HG03342 (cell line): ENCODE results near the gene ARRB2.

Source experiments
- ATAC-seq: cut with Tn5 transposase; IDR thresholded peaks from one replicate; pipeline ENCODE4 v1.9.1; 2021; ENCODE audit warnings: mild to moderate bottlenecking, moderate library complexity; ENCODE audit not compliant: unreplicated experiment

ARRB2 gene

GRCh38 chr17:4748686-4749085 is 38.3 kb downstream of the ARRB2 start:
- no peak for ATAC-seq

DNA sequence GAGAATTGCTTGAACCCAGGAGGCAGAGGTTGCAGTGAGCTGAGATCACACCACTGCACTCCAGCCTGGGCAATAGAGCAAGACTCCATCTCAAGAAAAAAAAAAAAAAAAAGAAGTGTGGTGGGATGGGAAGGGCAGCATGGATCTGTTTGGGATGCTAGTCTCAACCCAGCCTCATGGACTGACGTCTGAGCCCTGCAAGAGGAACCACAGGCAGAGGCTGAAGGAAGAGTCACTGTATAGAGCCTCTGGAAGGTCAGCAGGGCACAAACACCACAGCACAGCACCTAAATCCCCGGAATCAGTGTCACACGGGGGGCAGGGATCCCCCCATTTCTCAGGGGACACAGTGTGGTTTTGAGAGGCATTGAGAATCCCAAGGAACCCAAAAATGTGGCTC is 40.2 kb downstream of the ARRB2 start:
- ATAC-seq, result no peak

GRCh38 chr17:4751932-4752331 is 41.5 kb downstream of the ARRB2 start:
- ATAC-seq, result no peak

GRCh38 chr17:4753392-4753791 is 43.0 kb downstream of the ARRB2 start:
- no peak for ATAC-seq

GRCh38 chr17:4759776-4760236 is 49.4 kb downstream of the ARRB2 start:
- no peak for ATAC-seq

- no peak for ATAC-seq
Observed at GRCh38 chr17:4764595-4764994, 54.2 kb downstream of the ARRB2 start.

DNA sequence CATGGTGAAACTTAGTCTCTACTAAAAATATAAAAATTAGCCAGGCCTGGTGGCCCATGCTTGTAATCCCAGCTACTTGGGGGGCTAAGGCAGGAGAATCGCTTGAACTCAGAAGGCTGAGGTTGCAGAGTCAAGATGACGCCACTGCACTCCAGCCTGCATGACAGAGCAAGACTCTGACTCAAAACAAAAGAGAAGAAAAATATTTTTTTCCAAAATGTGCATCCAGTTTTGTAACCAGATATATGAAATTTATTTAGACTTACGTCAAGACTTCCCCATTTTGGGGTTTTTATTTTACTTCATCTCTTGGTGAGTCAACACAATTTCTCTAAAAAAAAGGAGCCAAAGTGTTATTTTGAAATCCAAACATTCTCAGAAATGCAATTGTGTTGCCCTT is 55.8 kb downstream of the ARRB2 start:
- no peak for ATAC-seq

- ATAC-seq, result no peak
Observed at GRCh38 chr17:4766723-4767122, 56.3 kb downstream of the ARRB2 start.

- no peak for ATAC-seq
Observed at GRCh38 chr17:4768298-4768697, 57.9 kb downstream of the ARRB2 start.

DNA sequence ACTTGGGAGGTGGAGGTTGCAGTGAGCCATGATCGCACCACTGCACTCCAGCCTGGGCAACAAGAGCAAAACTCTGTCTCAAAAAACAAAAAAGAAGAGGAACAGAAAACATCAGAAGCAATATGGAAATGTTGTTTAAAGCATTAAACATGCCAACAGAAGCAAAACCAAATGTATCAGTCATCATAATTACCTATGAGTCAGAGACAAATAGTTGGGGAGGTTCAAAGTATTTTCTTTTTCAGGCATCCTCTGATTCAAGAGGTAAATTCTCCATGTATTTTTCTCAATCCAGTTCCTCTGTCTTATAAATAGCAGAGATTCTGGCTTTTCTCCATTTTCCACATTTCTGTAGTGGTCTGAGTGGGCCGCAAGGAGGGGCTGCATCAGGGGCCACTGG is 59.2 kb downstream of the ARRB2 start:
- no peak for ATAC-seq
